Activated CD4-positive, alpha-beta T cell treated with anti-CD3 and anti-CD28 coated beads, Interleukin-2, Interleukin-6, amounts not matched to agents 100 ng/mL and 50 ng/mL, durations not matched to agents 16 hours and 8 hours (primary cell): Measurements from ENCODE around the gene USP35.
"Not testable (repeated sequence)": the region's sequence is repeated elsewhere in the genome, so short reads cannot be mapped to it uniquely, and the experiment has no call there.

Experiments used
- DNase-seq: peaks from one replicate; pipeline ENCODE4 v3.0.0-alpha.2; 2020

USP35 gene

GRCh38 chr11:78168539-78169477 is 19.9 kb upstream of the USP35 start:
- DNase-seq: no peak

GRCh38 chr11:78170413-78170812 is 18.3 kb upstream of the USP35 start:
- no peak for DNase-seq

GRCh38 chr11:78170874-78171549 is 17.7 kb upstream of the USP35 start:
- DNase-seq: no peak

GRCh38 chr11:78171951-78172350 is 16.8 kb upstream of the USP35 start:
- DNase-seq: no peak

- DNase-seq: not testable (repeated sequence)
Measured at GRCh38 chr11:78175862-78176261, 12.9 kb upstream of the USP35 start.

GRCh38 chr11:78176605-78177141 is 12.0 kb upstream of the USP35 start:
- DNase-seq: no peak

DNA sequence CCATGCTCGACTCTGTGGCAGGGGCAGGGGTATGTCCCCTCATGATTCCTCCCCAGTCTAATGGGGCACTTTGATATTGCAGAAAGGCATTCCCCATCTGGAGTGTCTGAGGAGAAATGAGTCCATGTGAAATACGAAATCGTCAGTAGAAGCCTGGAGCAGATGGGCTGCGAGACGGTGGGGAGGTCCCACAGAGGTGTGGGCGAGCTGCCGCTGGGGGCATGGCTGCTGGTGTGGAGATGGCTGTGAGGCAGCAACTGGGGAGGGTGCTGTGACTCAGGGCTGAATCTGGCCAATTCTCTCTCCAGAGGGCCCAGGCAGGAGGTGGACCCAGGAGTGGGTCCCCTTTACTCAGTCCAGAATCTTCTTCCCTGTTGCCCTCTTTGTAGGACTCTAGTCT is 11.5 kb upstream of the USP35 start:
- no peak for DNase-seq

GRCh38 chr11:78179459-78180071 is 9.2 kb upstream of the USP35 start:
- DNase-seq: no peak

- no peak for DNase-seq
Measured at GRCh38 chr11:78180751-78181150, 8.0 kb upstream of the USP35 start.

GRCh38 chr11:78181185-78181584 is 7.5 kb upstream of the USP35 start:
- DNase-seq: no peak

DNA sequence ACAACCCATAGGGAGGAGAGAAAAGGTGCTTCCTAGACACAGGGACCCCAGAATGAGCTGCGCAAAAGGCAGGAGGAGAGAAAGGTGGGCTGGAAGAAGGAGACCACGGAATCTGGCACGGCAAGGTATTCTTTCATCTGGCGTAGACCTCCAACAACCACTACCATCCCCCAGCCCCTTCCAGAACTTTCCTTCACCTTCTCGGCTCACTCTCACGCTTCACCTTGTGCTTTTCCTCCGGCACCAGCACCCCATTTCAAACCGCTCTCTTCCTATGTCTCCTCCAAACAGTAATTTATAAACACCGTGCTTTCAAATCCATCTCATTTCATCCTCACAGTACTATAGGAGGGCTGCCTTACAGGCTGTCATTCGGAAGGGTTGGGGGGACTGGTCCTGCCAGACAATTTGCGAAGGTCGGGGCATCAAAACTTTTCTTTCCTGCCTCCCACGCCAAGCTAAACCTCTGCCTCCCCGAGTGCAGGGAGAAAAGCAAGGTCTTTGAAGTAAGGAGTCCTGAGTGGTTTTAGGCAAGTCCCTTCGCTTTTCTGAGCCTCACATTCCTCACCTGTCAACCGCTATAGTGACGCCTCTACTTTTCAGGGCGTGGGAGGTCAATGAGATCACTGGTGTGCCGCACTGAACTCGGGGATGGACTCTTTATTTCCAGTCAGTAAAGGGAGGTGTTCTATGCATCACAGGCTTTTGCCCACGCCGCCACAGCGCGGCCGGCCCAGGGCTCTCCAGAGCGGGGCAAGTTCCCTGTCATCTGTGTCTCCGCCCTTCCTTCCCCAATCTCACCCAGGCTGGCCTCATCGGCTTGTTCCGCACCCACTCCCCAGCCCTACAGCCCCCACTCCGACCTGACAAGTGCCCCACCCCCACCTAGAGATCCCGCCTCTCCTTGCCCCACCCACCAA is 1.1 kb upstream of the USP35 start:
- DNase-seq: no peak

- no peak for DNase-seq
Measured at GRCh38 chr11:78189174-78189724, 530 bp downstream of the USP35 start.

- no peak for DNase-seq
Measured at GRCh38 chr11:78189851-78190250, 1.1 kb downstream of the USP35 start.

GRCh38 chr11:78190374-78190773 is 1.7 kb downstream of the USP35 start:
- no peak for DNase-seq

- DNase-seq: no peak
Measured at GRCh38 chr11:78190871-78191538, 2.3 kb downstream of the USP35 start.

DNA sequence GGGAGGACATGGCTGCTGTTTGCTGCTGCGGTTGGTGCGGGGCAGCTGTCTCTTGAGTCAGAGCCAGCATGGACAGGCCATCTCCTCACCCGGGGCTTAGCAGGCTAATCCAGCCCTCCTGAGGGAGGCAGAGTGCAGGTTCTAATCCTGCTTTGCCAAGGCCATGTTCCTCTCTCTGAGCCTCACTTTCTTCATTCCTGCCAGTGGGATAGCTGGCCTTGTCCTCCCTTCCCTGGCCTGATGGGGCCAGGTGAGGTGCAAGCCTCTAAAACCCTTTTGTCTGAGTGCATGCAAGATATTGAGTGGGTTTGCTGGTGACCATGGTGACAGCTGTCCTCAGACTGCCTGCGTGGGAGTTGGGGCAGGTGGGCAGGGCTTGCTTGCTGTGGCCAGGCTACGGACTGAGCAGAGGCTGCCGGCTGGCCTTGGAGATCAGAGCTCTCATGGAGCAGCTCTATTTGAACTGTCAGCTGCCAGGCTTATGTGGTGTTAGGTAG is 3.6 kb downstream of the USP35 start:
- no peak for DNase-seq

DNA sequence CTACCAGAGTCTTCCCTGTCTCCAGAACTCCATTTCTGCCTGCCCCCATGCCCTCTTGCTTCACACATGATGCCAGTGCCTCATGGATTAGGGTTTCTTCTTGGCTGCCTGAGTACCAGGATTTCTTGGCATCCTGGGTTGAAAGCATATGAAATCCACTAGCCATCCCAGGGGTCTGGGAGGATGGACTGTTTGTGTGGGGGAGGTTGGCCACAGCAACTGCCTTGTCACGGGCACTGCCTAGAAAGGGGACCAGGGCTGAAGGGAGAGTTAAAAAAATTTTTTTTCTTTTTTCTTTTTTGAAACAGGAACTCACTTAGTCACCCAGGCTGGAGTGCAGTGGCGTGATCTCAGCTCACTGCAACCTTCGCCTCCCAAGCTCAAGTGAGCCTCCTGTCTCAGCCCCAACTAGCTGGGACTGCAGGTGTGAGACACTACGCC is 4.2 kb downstream of the USP35 start:
- DNase-seq: no peak

GRCh38 chr11:78193806-78194205 is 5.1 kb downstream of the USP35 start:
- no peak for DNase-seq

DNA sequence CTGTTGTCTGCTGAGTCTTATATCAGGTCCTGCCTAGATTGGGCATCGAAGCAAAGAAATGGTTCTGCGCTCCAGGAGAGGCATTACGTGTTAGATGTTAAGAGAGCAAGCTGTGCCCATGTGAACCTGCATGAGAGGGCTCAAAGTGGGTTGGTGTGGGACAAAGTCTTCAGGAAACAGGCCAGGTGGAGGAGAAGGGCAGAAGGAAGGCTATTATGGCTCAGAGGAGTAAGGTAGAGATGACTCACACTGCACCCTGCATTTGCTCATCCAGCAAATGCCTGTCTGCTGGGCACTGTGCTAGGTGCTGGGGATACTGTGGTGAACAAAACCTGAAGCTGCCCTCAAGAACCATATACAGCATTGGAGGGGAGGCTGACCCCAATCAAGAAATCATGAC is 5.8 kb downstream of the USP35 start:
- DNase-seq: no peak

- DNase-seq: no peak
Measured at GRCh38 chr11:78195917-78196560, 7.3 kb downstream of the USP35 start.

GRCh38 chr11:78196661-78197091 is 8.0 kb downstream of the USP35 start:
- no peak for DNase-seq
